Measurements from ENCODE around the gene KRT76. TPM values are rescaled to one million over a fixed set of nuclear protein-coding genes. Genes with fewer than 3 reads are reported as not detected.

The KRT76 gene
- total and polyA plus RNA-seq, 2 experiments from 2014 or later = not detected

GRCh38 chr12:52799505-52800211, 22.5 kb upstream of the KRT76 start:
- Histone ChIP-seq H2AFZ (no peak overlapping the region), H3K4me2 (peak overlapping the region; percentile 73), H4K20me1 (replicated peaks; ENCODE audit: insufficient read depth) (no peaks in the 10 kb centered on the region), H3K9me2 (ENCODE audit: insufficient read depth) (no peaks in the 10 kb centered on the region), H3K4me1 (ENCODE audit: insufficient read depth) (peaks cover 32% of the 10 kb centered on the region), H3K79me2 (replicated peaks; ENCODE audit: insufficient read depth) (no peaks in the 10 kb centered on the region), H3K4me3 (0 out of 2 replicates have a peak overlapping the region, but pooled peaks have one; percentile 26), H3K27ac (ENCODE audit: low read depth) (no peak overlapping the region), H3F3A (replicated peaks; ENCODE audit: low read depth) (no peaks in the 10 kb centered on the region), H3K36me3 (ENCODE audit: insufficient read depth) (no peaks in the 10 kb centered on the region), H3K27me3 (ENCODE audit: insufficient read depth) (no peaks in the 10 kb centered on the region)
- Mint-ChIP-seq H3K27ac (no peak overlapping the region), H3K36me3 (ENCODE audit: low read depth) (no peaks in the 10 kb centered on the region), H3K4me3 (no peak overlapping the region), H3K9me3 (no peaks in the 10 kb centered on the region), H3K27me3 (ENCODE audit: insufficient read depth, low read depth, poor library complexity) (peaks cover 4% of the 10 kb centered on the region), H3K4me1 (peaks cover 29% of the 10 kb centered on the region)
- TF ChIP-seq EZH2 (IDR thresholded peaks at IDR 0.05; ENCODE audit: low read depth, unreplicated experiment) = no peak
- no peak for TF ChIP-seq ZNF331 (CRISPR knock-in tag; IDR thresholded peaks at IDR 0.05; ENCODE audit: low read depth)
- TF ChIP-seq POLR2AphosphoS5 (IDR thresholded peaks at IDR 0.05; ENCODE audit: low read depth) = no peak
- TF ChIP-seq, protein P1, sequence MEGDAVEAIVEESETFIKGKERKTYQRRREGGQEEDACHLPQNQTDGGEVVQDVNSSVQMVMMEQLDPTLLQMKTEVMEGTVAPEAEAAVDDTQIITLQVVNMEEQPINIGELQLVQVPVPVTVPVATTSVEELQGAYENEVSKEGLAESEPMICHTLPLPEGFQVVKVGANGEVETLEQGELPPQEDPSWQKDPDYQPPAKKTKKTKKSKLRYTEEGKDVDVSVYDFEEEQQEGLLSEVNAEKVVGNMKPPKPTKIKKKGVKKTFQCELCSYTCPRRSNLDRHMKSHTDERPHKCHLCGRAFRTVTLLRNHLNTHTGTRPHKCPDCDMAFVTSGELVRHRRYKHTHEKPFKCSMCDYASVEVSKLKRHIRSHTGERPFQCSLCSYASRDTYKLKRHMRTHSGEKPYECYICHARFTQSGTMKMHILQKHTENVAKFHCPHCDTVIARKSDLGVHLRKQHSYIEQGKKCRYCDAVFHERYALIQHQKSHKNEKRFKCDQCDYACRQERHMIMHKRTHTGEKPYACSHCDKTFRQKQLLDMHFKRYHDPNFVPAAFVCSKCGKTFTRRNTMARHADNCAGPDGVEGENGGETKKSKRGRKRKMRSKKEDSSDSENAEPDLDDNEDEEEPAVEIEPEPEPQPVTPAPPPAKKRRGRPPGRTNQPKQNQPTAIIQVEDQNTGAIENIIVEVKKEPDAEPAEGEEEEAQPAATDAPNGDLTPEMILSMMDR (conservative IDR thresholded peaks at IDR 0.05; ENCODE audit: low read depth in 2 of 2) = no peak
- TF ChIP-seq, protein P2, sequence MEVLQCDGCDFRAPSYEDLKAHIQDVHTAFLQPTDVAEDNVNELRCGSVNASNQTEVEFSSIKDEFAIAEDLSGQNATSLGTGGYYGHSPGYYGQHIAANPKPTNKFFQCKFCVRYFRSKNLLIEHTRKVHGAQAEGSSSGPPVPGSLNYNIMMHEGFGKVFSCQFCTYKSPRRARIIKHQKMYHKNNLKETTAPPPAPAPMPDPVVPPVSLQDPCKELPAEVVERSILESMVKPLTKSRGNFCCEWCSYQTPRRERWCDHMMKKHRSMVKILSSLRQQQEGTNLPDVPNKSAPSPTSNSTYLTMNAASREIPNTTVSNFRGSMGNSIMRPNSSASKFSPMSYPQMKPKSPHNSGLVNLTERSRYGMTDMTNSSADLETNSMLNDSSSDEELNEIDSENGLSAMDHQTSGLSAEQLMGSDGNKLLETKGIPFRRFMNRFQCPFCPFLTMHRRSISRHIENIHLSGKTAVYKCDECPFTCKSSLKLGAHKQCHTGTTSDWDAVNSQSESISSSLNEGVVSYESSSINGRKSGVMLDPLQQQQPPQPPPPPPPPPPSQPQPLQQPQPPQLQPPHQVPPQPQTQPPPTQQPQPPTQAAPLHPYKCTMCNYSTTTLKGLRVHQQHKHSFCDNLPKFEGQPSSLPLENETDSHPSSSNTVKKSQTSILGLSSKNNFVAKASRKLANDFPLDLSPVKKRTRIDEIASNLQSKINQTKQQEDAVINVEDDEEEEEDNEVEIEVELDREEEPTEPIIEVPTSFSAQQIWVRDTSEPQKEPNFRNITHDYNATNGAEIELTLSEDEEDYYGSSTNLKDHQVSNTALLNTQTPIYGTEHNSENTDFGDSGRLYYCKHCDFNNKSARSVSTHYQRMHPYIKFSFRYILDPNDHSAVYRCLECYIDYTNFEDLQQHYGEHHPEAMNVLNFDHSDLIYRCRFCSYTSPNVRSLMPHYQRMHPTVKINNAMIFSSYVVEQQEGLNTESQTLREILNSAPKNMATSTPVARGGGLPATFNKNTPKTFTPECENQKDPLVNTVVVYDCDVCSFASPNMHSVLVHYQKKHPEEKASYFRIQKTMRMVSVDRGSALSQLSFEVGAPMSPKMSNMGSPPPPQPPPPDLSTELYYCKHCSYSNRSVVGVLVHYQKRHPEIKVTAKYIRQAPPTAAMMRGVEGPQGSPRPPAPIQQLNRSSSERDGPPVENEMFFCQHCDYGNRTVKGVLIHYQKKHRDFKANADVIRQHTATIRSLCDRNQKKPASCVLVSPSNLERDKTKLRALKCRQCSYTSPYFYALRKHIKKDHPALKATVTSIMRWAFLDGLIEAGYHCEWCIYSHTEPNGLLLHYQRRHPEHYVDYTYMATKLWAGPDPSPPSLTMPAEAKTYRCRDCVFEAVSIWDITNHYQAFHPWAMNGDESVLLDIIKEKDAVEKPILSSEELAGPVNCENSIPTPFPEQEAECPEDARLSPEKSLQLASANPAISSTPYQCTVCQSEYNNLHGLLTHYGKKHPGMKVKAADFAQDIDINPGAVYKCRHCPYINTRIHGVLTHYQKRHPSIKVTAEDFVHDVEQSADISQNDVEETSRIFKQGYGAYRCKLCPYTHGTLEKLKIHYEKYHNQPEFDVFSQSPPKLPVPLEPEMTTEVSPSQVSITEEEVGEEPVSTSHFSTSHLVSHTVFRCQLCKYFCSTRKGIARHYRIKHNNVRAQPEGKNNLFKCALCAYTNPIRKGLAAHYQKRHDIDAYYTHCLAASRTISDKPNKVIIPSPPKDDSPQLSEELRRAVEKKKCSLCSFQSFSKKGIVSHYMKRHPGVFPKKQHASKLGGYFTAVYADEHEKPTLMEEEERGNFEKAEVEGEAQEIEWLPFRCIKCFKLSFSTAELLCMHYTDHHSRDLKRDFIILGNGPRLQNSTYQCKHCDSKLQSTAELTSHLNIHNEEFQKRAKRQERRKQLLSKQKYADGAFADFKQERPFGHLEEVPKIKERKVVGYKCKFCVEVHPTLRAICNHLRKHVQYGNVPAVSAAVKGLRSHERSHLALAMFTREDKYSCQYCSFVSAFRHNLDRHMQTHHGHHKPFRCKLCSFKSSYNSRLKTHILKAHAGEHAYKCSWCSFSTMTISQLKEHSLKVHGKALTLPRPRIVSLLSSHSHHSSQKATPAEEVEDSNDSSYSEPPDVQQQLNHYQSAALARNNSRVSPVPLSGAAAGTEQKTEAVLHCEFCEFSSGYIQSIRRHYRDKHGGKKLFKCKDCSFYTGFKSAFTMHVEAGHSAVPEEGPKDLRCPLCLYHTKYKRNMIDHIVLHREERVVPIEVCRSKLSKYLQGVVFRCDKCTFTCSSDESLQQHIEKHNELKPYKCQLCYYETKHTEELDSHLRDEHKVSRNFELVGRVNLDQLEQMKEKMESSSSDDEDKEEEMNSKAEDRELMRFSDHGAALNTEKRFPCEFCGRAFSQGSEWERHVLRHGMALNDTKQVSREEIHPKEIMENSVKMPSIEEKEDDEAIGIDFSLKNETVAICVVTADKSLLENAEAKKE (CRISPR knock-in tag; IDR thresholded peaks at IDR 0.05) = no peak
- TF ChIP-seq, protein P3, sequence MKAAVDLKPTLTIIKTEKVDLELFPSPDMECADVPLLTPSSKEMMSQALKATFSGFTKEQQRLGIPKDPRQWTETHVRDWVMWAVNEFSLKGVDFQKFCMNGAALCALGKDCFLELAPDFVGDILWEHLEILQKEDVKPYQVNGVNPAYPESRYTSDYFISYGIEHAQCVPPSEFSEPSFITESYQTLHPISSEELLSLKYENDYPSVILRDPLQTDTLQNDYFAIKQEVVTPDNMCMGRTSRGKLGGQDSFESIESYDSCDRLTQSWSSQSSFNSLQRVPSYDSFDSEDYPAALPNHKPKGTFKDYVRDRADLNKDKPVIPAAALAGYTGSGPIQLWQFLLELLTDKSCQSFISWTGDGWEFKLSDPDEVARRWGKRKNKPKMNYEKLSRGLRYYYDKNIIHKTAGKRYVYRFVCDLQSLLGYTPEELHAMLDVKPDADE (IDR thresholded peaks at IDR 0.05) = no peak
- TF ChIP-seq JUNB (IDR thresholded peaks at IDR 0.05; ENCODE audit: unreplicated experiment) = no peak
- no peak for TF ChIP-seq NANOG (IDR thresholded peaks at IDR 0.05; ENCODE audit: borderline replicate concordance)
- no peak for TF ChIP-seq ZNF114 (CRISPR knock-in tag; IDR thresholded peaks at IDR 0.05)
- TF ChIP-seq CREB1 (CRISPR knock-in tag; IDR thresholded peaks at IDR 0.05; ENCODE audit: low read depth) = no peak
- no peak for TF ChIP-seq STAT1 (IDR thresholded peaks at IDR 0.05; ENCODE audit: unreplicated experiment)
- TF ChIP-seq, protein P4, sequence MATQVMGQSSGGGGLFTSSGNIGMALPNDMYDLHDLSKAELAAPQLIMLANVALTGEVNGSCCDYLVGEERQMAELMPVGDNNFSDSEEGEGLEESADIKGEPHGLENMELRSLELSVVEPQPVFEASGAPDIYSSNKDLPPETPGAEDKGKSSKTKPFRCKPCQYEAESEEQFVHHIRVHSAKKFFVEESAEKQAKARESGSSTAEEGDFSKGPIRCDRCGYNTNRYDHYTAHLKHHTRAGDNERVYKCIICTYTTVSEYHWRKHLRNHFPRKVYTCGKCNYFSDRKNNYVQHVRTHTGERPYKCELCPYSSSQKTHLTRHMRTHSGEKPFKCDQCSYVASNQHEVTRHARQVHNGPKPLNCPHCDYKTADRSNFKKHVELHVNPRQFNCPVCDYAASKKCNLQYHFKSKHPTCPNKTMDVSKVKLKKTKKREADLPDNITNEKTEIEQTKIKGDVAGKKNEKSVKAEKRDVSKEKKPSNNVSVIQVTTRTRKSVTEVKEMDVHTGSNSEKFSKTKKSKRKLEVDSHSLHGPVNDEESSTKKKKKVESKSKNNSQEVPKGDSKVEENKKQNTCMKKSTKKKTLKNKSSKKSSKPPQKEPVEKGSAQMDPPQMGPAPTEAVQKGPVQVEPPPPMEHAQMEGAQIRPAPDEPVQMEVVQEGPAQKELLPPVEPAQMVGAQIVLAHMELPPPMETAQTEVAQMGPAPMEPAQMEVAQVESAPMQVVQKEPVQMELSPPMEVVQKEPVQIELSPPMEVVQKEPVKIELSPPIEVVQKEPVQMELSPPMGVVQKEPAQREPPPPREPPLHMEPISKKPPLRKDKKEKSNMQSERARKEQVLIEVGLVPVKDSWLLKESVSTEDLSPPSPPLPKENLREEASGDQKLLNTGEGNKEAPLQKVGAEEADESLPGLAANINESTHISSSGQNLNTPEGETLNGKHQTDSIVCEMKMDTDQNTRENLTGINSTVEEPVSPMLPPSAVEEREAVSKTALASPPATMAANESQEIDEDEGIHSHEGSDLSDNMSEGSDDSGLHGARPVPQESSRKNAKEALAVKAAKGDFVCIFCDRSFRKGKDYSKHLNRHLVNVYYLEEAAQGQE (IDR thresholded peaks at IDR 0.05; ENCODE audit: unreplicated experiment) = no peak
- TF ChIP-seq EZH2phosphoT487 (IDR thresholded peaks at IDR 0.05; ENCODE audit: unreplicated experiment) = no peak
- no peak for ATAC-seq
- DNase-seq (ENCODE audit: low spot score) = no peak

All from GM23338 (cell line).